Measurements from ENCODE around the gene PIP4P1.

The PIP4P1 gene

DNA sequence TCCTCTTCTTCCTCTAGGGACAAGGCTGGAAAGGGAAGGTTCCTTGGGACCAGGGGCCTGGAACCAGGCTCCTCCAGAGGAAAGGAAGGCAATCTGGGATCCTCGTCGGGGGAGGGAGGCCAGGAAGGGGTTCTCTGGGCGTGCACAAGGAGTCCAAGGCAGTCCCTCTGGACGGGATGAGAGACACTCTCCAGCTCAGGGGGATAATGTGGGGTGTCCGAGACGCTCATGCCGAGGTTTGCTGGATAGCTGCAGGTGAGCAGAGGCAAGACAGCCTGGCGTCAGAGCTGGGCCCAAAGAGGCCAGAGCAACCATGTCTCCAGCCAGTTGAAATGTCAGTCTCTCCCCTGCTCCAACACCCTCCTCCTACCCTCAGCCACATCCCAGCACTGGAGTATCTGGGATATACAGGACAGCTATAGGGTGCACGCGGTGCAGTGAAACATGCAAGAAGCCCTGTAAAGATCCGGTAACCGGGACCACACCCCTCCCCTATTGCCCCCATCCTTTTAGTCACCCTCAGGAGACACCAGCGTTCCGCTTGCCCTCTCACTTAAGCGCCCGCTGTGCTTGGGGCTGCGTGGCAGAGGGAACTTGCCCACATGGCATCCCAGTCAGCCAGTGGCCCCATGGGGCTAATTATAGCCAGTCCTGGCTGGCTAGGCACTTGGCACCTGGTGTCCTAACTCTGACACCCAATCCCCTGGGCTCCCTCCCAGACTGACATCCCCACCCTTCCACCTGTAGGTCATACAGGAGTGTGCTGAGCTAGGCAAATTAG is 25.5 kb downstream of the PIP4P1 start, which contains the start of gene KLHL33:
TSS of gene KLHL33 (minus strand) at position 585 of the 781 bp plus-strand sequence. CDS start at position 230, 355 bp downstream.
- no peak for DNase-seq (ENCODE audit: low spot score)

DNA sequence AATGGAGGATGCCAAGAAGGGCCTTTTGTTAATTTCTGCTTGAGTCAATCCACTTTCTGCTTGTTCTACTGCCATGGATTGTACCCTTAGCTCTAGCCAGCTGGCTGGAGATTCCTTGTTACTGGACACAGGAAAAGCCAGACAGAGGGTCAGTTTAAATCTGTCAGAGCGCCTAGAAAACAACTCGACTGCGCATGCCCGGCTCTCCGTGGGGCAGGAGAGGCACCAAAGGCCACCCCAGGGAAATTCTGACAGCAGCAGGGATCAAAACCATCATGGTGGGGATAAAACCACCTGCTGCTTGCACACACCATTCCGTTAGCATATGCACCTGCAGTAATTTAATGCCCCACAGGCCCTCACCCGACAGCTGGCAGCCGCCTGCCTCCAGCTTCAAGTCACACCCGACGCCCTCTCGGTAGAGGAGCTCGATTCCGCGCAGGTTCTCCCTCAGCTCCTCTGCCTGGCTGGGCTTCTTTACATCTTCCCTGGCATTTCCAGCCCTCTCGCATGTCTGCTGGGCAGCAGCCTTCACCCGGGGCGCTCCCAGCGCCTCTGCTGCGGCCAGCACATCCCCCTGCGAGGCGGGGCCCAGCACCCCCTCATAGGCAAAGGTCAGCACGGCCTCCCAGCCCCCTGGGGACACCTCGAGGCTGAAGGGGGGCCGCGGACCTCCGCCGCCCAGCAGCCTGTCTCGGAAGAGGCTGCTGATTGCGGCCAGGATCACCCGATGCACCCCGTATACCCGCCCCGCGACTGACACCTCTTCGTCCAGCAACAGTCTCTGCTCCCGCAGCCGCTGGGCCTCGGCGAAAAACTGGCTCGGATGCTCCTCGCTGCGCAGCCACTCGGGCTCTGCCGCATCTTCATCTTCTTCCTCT is 26.3 kb downstream of the PIP4P1 start:
- no peak for DNase-seq (ENCODE audit: low spot score)

DNA sequence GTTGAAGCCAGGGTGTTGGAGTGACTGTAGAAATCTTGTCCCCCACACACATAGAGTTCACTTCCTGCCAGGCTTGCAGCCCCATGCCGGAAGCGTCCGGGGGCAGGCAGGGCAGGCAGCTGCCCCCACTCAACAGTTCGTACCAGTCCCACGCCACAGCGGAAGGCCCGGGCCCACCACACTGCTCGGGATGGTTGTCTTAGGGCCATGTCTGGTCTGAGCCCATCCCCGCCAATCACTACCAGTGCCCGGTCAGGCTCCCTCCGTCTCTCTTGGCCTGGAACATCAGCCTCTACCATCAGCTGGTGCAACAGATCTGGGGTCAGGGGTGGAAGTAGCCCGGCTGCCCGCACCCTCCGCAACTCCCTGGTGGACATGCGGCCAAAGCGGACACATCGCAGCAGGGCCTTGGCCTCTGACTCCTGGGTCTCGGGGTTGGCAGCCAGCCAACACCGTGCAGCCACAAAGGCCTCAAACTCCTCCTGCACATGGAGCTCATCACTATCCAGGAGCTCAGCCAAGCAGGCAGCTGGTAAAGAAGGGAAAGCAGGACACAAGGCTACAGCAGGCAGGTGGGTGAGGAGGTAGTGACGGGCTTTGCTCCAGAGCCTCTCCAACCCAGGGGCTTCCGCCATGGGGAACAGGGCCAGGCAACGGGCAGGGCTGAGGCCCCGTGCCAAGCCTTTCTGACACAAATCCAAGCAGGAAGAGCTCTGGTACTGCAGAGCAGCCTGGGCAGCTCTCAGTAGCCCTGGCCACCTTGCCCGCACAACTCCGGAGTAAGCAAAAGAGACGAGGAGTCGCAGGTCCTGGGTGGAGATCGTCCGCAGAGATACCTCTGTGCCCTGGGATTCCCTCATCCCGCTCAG is 31.2 kb downstream of the PIP4P1 start:
- DNase-seq (ENCODE audit: low spot score), result no peak

DNA sequence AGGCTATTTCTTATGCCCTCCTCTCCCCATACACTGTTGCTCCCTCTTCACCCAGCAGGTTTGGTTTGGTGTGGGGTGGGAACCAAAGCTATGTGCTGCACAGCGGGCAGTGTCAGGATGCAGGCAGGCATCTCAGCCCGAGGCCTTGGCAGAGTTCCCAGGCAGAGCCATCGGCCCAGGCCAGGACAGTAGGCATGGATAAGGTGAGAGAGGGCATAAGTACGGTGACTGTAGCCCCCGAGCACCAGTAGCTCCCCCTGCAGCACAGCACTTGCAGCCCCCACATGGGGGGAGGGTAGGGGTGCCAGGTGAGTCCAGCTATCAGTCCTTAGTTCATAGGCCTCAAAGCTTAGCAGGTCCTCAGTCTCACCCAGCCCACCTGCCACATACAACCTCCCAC is 32.4 kb downstream of the PIP4P1 start:
- no peak for DNase-seq (ENCODE audit: low spot score)

DNA sequence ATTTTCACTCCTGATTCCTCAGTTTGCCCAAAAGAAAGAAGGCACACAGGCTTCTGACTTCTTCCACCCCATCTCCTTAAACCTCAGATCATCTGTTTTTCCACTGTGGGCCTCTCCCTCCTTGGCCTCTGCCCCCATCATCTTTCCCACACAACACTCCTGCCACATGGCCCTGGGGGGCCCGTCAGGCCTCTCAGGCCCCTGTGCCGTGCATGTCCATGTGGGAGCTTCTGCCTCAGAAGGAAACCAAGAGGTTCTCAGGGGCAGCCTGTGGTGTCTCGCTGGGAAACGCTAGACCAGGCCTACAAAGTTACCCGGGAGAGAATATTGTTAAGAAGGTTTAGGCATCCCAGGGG is 33.2 kb downstream of the PIP4P1 start:
- DNase-seq (ENCODE audit: low spot score), result no peak

DNA sequence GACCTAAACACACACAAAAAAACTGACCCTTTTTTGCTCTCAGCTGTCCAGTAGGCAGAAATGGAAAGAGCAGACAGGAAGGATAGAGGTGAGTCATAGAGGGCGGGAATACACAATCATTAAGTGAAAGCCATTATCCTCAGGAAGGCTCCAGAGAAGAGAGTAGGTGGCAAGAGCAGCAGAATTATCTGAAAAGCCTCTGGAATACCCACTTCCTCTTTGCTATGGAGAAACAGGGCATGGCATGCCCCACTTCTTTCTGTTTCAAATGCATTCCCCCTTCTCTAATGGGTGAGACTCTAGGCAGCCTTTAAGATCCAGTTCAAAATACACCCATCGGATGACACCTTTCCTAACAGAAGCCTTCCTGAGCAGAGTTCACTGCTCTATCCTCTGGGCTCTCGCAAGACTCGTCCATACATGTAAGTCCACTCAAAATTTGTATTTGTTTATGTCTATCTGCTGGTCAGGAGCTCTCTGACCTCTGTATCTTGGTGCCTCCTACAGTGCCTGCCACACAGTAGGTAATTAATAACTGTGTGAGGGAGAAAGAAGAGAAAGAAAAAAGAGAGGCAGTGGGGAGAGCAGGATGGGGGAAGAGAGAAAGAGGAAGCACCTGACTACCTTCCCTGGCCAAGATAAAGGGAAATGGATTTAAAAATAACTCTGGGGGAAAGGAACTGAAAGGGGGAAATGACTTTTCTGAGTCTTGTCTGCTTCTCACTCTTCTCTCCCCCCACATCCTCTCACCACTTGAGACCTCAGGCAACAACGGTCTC is 33.8 kb downstream of the PIP4P1 start:
- peak; percentile 61 for DNase-seq (ENCODE audit: low spot score)

DNA sequence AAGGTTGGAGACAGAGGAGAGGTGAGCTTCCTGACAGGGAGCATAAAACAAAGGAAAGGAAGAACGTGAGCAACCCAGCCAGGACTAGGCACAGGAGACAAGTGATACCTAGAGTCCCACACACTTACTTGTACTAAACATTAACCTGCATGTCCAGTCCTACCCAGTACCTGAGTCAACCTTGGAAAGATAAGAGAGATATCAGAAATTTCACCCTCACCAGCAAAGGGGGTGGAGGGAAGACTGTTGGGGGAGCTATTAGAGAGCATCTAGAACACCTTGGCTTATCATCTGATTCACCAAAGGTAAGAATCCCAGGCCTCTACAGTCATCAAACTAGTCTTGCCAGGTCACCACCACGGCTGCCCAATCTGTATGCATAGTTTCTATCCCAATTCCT is 36.4 kb downstream of the PIP4P1 start:
- no peak for DNase-seq (ENCODE audit: low spot score)

DNA sequence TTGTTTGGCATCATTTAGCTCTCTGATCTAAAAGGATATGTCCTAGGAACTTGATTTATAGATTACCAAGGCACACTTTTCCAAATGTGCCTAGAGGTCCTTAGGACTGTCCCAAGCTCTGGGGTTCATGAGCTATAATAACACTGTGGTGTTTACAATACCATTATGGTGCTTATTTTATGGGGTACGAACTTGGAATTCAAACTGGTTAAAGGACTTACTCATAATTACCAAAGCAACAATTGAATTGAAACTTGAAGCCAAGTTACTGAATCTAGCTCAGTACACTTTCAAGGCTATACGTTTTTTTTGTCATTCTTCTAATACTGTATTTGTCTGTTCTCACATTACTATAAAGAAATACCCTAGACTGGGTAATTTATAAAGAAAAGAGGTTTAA is 38.3 kb downstream of the PIP4P1 start:
- DNase-seq (ENCODE audit: low spot score), result no peak

DNA sequence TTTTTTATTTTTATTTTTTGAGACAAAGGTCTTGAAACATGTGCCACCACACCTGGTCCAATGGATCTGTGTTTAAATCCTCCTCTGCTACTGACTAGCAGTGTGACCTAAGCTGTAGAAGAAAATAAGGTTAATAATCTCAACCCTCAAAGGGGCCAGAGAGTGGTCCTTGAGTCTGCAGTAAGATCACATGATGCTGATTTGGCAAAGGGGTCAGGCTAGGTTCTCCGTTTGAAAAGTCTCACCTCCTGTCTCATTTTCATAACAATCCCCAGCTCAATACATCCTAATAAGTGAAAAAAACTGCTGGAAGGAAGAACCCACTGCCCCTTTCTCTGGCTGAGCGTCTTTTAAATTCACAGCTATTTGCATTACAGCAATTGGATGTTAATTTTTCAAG is 40.0 kb downstream of the PIP4P1 start:
- DNase-seq (ENCODE audit: low spot score), result no peak

DNA sequence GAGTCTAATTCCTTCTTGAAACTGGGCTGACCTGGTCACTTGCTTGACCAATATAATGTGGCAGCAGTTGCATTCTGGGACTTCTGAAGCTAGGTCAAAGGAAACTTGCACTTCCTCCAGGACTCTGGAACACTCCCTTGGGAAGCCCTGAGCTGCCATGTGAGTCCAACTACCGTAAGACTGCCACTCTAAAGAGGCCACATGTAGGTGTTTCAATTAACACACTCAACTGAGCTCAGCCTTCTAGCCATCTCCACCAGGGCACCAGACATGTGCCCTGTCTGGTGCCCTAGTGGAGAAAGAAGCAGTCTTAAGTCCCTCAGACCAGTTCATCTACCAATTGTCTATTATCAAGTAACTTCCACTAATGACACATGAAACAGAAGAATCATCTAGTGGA is 41.8 kb downstream of the PIP4P1 start:
- DNase-seq (ENCODE audit: low spot score), result no peak

DNA sequence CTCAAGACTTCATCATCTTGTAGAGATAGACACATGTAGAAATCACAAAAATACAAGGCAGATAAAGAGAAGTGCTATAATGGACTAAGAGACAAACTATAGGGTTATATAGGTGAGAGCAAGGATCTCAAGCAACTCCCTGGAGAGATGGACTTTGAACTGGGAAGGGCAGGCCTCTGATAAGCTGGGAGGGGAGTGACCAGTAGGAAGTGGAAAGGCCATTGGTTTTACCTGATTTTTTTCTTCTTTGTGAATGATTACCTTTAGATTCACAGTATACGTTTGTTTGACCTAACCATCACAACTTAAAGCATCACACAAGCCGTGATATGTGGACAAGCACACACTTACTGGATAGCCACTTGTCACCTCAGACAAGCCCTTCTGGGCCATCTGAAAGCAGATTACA is 42.7 kb downstream of the PIP4P1 start:
- DNase-seq (ENCODE audit: low spot score), result no peak

DNA sequence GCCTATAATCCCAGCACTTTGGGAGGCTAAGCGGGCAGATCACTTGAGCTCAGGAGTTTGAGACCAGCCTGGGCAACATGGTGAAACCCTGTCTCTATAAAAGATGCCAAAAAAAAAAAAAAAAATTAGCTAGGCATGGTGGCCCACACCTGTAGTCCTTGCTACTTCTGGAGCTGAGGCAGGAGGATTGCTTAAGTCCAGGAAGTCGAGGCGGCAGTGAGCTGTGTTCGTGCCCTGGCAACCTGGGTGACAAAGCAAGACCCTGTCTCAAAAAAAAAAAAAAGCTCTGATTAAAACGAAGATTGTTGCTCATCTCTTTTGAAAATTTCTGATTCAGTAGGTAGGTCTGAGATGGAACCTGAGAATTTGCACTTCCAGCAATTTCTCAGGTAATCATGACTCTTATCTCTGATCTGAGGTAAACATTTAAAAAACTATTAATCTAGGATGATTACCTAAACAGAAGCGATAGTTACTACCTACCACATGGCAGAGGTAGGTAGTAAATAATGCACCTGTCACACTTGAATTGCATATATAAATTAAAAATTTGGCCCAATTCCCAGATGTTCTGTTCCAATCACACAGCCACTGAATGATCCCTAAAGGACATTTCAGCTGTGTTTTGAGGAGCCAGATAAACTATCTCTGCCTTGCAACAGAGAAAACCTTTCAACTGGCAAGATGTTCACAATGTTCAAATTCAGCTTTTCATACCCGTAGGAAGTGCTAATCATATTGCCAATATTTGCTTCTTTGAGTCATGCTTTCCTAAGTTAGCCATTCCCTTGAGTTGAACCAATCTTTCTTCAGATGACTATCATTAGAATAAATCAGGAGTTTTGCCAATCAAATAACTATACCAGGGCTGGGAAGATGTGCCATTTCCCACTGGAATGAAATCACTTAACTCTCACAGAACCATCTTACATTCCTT is 43.7 kb downstream of the PIP4P1 start:
- DNase-seq (ENCODE audit: low spot score), result no peak

DNA sequence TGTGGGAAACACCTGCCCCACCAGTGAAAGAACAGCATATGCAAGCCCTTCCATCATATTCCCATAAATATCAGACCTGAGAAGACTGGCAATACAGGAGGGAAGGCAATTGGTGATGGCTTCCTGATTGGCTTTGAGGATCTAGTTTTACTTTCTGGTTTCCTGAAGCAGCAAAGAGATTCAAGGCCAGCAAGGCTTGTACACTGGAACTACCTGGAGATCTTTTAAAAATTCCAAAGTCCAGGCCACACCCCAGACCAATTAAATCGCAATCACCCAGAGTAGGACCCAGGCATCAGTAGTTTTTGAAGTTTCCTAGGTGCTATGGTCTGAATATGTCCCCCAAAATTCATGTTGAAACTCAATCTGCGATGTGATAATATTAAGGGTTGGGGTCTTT is 45.0 kb downstream of the PIP4P1 start:
- no peak for DNase-seq (ENCODE audit: low spot score)

DNA sequence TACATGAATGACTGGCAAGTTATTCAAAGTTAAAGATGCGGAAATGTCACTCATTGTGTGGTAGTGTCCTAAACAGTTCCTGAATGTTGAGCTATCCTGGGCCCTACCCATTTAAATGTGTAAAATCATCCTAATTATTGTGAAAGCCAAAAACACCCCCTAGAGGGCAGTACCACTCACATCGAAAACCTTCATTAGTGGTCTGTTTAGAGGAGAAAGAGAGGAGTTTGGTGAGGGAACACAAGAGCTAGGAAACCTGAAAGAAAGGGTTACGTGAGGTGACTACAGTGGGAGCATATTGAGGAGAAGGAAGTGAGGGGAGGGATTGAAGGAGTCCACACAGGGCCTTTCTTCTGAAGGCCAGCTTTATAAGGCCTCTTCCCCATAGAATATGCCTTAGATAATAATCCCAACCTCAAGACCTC is 45.4 kb downstream of the PIP4P1 start:
- peak; percentile 77 for DNase-seq (ENCODE audit: low spot score)

DNA sequence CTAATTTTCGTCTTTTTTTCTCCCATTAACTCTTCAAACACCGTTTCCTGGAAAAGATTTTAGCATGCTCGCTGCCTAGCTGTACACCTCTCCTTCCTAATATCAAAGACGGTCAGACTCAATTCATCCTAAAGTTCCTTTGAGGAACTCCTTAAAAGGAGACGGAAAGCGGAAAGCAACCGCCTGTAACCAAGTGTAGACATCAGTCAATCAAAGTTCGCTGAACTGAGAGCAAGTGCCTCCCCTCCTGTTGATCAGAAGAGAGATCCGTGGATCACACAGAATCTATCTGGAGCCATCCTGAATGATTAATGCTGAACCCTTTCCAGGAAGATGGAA is 47.5 kb downstream of the PIP4P1 start:
- peak; percentile 76 for DNase-seq (ENCODE audit: low spot score)

DNA sequence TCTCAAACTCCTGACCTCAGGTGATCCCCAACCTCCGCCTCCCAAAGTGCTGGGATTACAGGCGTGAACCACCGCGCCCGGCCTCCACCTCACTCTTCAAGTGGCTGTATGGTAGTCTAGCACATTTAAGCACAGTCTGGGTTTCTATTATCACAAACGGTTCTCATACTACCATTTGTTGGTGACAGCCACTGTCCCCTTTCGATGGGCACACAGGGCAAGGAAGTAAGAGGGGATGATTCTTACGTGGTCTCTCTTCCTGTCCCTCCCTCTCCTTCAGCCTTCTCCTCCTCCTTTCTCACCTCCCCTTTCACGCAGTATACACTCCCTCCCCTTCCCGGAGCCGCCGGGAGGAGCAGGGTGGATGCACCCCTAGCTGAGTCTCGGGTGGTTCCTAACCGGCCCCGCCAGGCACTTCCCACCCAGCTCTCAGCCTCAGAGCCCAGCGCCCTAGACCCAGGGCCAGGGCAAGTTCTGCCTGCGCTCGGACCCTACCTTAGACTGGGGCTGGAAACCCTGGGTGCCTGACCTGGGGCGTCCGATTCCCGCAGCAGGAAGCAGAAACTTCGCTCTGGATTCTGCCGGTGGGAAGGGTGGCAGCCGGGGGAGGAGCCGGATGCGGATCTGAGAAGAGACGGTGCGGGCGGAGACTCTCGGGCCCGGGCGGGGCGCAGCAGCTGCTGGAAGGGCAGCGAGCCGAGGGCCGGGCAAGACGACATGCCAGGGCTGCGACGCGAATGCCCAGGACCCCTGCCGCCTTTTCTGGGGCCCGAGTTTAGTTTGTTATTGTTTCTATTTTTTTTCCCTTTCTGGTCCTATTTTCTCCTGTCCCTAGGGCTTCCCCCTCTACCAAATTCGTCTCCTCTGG is 48.1 kb downstream of the PIP4P1 start, which contains the start of gene TEP1:
TSS of gene TEP1 (minus strand) at position 626 of the 868 bp plus-strand sequence. CDS start 5,062 bp downstream, outside the sequence.
- DNase-seq (ENCODE audit: low spot score), result peak; percentile 85

DNA sequence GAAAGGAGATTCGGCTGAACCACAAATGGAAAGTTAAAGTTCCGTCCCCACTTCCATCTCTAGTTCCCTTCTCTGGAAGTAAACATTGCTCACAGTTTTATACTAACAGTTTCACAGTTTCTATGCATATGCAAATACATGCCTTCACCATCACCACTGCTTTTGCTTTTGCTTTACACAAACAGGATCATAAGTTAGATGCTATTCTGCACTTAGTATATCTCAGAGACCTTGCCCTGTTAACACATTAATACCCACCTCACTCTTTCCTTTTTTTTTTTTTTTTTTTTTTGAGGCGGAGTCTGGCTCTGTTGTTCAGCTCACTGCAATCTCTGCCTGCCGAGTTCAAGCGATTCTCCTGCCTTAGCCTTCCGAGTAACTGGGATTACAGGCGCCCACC is 48.8 kb downstream of the PIP4P1 start:
- DNase-seq (ENCODE audit: low spot score), result peak; percentile 34

DNA sequence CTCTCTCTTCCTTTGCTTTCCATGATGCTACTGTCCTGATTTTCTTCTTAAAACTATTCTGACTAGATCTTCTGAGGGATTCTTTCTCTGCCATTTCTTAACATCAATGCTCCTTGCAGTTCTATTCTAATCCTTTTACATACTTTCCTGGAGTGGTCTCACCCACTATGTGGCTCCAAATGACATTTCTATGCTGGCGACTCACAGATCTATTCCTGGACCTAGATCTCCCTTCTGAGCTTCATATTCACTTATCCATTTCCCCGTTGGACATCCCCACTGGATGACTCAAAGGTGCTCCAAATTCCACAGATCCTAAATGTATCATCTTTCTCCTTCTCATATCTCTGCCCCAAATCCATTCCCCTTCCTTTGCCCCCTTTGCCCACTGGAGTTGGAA is 52.0 kb downstream of the PIP4P1 start:
- peak; percentile 14 for DNase-seq (ENCODE audit: low spot score)

All from RKO (cell line).